ENCODE results near the gene ATP6V0E2.
"Not testable (repeated sequence)": the region's sequence is repeated elsewhere in the genome, so short reads cannot be mapped to it uniquely, and the experiment has no call there.

ATP6V0E2 gene

DNA sequence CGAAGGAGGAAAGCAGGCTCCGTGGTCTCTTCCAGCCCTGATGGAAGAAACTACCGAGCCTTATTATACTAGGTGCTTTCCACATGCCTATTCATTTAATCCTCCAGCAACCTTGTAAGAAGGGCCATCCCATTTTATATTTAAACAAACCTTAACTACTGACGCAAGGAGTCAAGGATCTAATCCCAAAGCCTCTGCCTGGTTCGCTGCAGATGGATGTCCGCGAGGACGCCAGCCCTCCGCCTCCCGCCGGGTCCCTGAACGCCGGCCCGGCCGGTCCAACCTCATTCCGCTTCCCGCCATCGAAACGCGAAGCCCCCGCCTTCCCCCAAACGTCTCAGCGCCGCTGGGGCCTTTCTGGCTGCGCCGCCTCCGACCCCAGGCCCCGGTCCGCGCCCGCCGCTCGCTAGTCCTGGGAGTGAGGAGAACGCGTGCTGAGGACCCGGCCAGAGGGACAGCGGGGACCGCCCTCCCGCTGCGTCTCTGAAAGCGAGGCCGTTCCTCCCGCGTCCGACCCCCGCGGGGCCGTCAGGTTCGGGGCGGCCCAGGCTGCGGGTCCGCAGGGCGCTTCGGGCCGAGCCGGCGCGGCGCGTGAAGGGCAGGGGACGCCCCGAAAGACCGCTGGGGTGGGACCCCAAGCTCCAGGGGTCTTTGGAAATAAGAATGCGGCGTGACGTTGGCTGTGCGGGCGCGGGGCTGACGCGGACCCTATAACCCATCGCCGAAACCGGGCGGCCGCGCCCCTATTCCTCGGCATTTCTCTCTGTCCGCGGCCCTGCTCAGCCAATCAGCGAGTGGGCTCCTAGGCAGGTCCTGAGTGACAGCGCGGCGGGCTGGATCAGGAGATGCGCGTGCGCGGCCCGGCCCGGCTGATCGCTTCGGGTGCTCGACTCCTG lies at the start of gene ATP6V0E2:
TSS of gene ATP6V0E2 (plus strand) at position 896 of the 896 bp plus-strand sequence. CDS start 97 bp downstream, outside the sequence.
- peak; percentile 98 for DNase-seq

DNA sequence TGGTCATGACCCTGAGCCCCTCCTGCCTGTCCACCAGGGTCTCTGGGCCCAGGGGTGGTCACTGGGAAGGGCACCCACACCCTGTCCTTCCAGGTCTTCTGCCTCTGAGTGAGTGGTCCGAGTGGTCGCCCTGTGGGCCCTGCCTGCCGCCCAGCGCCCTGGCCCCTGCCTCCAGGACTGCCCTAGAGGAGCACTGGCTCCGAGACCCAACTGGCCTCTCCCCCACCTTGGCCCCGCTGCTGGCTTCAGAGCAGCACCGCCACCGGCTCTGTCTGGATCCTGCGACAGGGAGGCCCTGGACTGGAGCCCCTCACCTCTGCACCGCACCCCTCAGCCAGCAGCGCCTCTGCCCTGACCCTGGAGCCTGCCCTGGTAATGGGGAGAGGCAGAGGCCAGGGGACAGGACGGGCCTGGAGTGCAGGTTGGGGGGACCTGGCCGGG lies 49.4 kb upstream of the ATP6V0E2 start:
- no peak for DNase-seq

DNA sequence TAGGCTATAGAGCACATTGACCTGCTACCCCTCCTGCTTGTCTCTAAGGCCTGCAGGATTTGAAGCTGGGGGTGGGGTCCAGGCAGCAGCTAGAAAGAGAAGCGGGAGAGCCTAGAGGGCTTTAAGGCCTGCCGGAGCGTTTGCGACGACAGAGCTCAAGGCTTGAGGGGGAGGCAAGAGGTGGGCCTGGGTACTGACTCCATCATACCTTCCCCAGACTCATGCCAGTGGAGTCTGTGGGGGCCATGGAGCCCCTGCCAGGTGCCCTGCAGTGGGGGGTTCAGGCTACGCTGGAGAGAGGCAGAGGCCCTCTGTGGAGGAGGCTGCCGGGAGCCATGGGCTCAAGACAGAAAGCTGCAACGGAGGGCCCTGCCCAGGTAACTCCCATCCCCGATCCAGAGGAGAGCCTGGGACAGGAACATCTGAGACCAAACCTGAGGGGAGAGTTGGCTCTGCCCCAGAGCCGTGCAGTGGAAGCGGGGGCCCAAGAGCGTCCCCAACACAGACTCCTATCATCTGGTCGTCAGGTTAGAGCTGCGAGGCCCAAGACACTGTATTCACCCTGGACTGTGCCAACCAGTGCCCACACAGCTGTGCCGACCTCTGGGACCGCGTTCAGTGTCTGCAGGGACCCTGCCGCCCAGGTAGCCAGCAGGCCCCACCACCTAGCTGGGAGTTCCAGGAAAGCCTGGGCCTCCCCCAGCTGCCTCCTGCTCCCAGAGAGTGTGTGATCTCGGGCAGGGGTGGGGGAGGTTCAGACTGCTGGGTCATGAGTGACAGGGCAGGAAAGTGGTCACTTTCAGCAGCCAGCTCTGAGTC lies 48.8 kb upstream of the ATP6V0E2 start:
- DNase-seq = no peak

DNA sequence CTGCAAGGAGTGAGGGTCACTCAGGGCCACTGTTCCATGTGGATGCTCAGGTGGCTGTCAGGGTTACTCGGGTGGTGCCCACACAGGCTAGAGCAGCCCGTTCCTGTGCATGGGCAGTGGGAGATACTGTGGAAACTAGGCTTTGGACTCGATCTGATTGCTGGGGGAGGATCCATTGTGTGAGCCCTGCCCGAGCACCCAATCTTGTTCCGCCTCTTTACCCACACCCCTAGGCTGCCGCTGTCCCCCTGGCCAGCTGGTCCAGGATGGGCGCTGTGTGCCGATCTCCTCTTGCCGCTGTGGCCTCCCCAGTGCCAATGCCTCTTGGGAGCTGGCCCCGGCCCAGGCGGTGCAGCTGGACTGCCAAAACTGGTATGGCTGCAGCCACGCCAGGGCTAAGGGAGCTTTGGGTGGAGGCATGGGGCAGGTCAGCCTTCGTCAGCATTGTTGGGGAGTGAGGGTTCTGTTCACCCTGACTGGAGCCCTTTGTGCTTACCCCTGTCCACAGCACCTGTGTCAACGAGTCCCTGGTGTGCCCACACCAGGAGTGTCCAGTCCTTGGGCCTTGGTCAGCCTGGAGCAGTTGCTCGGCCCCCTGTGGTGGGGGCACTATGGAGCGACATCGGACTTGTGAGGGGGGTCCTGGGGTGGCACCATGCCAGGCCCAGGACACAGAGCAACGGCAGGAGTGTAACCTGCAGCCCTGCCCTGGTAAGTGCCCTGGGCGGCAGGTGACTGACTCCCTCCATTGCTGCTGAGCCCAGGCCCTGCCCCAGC lies 48.0 kb upstream of the ATP6V0E2 start:
- DNase-seq = no peak

DNA sequence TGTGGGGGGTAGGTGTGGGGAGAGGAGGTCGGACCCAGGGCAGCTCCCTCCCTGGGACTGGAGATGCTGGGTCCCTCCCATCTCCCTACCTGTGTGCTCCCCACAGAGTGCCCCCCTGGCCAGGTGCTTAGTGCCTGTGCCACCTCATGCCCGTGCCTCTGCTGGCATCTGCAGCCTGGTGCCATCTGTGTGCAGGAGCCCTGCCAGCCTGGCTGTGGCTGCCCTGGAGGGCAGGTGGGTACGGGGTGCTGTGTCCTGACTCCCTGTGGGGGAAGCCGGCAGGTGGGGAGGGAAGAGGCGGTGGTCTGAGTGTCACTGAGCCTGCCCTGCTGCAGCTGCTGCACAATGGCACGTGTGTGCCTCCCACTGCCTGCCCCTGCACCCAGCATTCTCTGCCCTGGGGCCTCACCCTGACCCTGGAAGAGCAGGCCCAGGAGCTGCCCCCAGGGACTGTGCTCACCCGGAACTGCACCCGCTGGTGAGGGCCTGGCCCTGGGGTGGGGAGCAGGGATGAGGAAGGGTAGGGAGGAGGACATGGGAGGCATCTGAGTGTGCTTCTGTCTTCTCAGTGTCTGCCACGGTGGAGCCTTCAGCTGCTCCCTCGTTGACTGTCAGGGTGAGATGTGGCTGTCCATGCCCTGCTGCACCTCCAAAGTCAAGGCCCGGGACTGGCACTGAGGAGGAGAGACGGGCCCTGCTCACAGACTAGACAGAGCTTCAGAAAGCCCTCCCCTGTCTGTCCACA lies 47.3 kb upstream of the ATP6V0E2 start:
- no peak for DNase-seq

DNA sequence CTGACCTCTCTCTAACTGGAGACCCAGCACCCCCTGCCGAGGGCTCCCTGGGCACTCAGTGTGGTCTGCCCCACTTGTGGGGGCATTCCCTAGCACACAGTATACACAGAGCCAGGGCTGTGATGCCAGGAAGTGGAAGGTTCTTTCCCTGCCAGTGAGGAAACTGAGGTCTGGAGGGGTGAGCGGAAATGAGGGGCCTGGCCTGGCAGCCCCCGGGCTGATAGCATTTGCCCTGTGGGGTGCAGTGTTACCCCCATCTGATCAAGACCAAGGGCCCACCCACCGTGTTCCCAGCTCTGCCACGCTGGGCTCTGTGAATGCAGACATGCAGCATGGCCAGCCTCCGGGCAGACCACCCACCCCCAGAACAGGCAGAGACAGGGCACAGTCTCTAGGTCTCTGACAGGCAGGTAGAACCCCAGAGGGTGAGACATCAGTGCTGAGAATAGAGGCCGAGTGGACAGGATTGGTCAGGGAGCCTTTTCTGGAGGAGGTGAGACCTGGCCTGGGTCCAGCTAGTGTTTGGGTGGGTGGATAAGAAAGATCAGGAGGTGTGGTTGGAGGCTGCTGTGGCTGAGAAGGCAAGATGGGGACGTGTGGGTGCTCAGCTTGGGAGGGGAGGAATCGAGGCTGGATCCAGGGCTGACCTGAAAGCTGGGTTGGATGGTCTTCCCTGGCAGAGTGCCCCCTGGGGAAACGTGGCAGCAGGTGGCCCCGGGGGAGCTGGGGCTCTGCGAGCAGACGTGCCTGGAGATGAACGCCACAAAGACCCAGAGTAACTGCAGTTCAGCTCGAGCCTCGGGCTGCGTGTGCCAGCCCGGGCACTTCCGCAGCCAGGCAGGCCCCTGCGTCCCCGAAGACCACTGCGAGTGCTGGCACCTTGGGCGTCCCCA lies 46.4 kb upstream of the ATP6V0E2 start:
- no peak for DNase-seq

DNA sequence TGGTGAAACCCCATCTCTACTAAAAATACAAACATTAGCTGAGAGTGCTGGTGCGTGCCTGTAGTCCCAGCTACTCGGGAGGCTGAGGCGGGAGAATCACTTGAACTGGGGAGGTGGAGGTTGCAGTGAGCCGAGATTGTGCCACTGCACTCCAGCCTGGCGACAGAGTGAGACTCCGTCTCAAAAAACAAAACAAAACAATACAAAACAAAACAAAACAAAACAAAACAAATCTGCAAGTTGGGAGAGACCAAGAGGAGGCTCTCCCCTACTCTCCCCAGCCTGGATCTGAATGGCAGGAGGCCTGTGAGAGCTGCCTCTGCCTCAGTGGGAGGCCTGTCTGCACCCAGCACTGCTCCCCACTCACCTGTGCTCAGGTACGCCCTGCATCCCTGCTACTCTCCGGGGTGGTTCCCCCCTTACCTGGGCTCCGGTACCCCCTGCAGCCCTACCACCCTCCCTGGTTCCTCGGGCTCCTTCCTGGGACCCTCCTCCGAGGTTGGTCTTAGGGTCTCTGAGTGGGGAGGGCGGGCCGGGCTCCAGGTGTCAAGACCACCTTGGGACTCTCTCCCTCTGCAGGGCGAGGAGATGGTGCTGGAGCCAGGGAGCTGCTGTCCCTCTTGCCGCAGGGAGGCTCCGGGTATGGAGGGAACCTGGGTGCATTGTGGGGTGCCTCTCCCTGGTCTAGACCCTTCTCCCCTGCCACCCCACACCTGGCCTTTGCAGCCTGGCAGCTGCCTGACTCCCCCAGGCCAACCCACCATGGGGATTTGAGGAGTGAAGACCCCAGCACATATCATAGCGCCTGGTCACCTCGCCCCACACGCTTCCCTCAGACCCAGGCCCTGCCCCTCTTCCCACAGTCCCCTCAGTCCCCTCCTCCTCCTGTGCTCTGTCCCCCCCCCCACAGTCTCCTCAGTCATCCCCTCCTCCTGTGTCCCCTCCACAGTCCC lies 45.1 kb upstream of the ATP6V0E2 start:
- DNase-seq = no peak

DNA sequence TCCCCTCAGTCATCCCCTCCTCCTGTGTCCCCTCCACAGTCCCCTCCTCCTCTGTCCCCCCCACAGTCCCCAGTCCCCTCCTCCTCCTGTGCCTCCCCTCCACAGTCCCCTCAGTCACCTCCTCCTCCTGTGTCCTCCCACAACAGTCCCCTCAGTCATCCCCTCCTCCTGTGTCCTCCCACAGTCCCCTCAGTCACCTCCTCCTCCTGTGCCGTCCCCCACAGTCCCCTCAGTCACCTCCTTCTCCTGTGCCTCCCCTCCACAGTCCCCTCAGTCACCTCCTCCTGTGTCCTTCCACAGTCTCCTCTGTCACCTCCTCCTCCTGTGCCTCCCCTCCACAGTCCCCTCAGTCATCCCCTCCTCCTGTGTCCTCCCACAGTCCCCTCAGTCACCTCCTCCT lies 43.2 kb upstream of the ATP6V0E2 start:
- not testable (repeated sequence) for DNase-seq

DNA sequence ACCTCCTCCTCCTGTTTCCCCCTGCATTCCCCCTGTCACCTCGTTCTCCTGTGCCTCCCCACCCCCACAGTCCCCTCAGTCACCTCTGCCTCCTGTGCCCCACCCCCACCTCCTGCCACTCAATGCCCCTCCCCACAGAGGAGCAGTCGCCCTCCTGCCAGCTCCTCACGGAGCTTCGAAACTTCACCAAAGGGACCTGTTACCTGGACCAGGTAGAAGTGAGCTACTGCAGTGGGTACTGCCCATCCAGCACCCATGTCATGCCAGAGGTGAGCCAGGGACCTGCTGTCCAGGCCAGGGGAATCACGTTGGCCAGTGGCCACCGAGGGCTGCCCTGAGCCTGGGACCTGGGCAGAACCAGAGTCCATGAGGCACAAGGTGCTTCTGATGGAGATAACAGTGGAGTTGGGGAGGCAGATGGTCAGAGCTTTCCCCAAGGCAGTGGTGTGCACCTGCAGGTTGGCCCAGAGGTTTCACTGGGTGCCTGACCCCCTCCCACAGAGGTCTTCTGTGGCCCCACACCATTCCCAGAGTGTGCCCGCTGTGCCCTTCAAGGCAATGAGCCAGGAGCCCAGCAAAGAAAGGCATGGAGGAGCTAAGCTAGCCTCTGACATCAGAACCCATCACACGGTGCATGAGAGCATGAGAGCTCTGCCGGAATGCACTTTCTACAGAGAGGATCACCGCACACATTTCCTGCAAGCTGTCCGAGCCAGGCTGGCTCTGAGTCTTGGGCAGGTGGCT lies 42.6 kb upstream of the ATP6V0E2 start:
- DNase-seq = no peak

DNA sequence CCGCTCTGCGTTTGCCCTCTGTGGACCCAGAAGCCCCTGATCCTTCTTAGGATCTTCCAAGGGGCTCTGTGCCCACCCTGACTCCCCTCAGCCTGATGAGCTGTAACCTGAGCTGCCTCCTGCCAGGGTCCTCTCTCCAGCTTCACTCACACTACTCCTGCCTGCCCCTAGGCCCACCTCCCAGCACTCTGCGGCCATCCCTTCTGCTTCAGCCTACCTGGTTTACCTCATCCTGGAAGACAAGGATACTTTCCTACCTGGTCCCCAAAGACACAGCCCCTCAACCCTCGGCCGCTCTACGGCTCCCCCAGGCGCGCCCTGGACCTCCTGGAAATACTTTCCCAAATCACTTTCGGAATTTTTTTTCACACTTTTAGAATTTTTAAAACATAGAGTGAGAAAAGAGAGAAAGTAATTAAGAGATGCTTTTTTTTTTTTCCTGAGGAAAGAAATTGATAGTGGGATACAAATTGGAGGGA lies 42.0 kb upstream of the ATP6V0E2 start:
- DNase-seq = no peak

DNA sequence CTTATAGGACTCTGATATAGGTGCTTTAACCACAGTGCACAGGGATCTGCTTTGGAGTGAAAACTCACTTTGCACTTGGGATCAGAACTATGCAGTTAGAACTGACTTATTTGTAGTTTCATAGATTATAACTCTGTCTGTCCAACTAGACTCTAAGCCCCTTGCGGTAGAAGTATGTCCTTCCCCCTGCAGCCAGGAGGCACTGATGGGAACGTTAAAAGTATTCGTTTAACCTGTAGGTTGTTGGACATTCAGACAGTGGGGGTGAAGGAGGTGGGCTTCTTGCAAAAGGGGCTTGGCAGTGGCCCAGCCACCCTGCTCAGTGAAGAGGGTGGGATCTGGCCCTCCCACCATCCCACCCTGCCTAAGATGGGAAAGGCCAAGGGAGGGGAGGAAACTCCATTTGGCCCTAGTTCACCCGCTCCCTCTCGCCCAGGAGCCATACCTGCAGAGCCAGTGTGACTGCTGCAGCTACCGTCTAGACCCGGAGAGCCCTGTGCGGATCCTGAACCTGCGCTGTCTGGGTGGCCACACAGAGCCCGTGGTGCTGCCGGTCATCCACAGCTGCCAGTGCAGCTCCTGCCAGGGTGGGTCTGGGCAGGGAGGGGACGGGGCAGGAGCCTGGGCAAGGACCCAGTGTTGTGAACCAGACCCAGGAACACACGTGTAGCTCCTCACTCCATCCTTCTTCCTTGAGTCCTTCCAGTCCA lies 41.3 kb upstream of the ATP6V0E2 start:
- no peak for DNase-seq

DNA sequence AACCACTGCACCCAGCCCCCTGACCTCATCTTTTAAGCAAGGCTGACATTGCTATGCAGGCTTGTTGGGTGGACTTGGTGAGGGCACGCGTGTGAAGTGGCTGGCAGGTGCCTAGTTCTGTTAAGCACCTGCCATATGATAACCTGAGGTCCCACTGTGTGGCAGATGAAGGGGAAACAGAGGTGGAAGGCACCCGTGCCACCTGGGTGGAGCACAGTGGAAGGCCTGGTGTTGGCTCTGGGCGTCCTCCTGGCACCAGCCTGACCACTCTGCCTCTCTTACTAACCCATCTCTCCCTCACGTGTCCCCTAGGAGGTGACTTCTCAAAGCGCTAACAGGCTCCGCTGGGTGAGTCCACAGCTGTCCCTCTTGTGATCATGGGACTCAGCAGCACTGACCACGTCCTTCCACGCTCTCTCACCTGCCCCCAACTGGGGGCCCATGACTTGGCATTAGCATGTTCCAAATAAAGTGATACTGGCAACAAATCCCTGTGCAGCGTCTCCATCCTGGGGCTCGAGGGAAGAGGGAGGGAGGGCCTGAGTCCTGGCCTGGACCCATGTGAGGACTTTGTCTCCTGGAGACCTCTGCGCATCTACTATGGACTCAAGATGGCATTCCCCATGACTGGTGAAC lies 40.2 kb upstream of the ATP6V0E2 start:
- no peak for DNase-seq

DNA sequence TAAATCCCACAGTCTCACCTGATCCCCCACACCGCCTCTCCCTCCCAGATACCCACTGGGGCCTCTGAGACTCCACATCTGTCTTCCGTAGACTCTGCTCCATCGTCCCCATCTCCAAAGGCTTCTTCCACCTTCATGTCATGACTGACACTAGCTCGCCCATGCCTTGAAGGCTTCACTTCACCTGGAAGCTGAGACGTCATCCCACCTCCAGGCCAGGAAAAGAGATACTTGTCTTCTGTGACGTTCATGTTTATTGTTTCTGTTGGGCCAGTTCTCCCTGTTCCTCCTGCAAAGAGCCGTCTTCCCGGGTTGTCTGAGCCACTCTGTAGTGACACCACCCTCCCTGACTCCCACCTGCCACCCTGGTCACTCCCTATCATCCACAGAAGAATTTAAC lies 39.2 kb upstream of the ATP6V0E2 start:
- DNase-seq = no peak

DNA sequence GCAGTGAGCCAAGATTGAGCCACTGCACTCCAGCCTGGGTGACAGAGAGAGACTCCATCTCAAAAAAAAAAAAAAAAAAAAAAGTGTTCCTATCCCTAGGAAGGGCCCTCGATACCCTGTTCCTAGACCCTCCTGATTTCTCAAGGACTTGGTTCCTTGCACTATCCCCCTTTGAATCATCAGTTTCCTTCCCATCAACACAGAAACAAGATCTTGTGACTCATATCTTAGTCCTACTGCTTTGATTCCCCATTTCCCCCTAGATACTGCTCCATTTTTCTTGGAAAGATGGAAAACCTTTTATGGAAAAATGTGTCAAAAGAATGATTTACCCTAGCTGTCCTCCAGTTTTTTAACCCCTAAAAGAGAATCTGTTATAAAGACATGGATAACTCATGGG lies 37.3 kb upstream of the ATP6V0E2 start:
- no peak for DNase-seq

DNA sequence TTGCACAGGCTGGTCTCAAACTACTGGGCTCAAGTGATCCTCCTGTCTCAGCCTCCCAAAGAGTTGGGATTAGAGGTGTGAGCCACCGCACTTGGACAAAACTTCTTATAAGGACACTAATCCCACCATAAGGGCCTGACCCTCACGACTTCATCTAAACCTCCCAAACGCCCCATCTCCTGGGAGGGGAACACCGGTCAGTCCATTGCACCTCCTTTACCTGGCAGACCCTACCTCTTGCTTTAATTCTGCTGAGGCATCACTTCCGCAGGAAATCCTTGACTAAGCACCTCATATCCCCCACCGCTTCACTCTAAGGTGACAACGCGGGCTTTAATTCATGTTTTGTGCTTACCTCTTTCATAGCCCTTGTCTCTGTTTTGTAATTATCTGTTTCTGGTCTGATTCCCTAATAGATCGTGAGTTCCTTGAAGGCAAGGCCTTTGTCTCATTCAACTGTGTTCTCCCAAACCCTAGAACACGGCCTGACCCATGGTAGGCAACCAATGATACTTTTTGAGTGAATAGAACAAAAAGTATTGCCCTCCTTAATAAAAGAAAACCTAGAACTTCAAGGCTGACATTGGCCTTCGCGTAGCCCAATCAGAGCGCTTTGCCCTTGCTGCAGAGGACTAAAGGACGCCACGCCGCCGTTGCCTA lies 36.1 kb upstream of the ATP6V0E2 start:
- DNase-seq = no peak

DNA sequence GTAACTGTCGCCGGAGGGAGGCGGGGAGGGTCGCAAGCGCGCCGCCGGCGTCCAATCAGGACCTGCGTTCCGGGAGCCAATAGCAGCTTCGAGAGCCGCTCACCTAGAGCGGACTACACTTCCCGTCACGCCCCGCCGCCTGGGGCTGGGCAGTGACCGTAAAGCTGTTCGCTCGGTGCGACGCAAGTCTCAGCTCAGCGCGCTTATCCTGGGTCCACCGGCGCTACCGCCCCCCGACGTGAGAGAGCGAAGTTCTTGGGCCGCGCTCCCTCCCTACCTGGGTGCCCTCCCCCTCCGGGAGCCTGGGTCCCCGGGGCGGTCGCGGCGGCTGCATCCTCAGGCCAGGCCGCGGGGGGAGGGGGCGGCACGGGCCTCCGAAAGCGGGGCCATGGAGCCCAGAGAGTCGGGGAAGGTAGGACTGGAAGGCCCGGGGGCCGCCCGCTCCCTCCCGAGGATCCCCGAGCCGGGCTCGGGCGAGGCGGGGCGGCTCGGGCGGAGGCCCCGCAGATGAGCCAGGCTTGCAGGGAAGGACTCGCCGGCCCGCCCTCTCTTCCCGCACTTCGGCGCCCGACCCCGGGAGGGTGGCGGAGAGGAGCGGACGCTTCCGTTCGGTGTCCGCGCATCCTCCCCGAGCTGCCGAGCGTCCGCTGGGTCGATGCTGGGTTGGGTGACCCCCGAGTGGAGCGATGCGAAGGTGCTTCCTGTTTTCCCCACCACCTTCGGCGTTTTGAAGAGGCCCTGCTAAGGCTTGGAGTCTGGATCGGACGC lies 35.4 kb upstream of the ATP6V0E2 start, which contains the start of gene ZNF862:
TSS of gene ZNF862 (plus strand) at position 152 of the 768 bp plus-strand sequence. CDS start at position 389, 237 bp downstream.
- peak; percentile 98 for DNase-seq
